Stimulated activated CD4-positive, alpha-beta T cell treated with anti-CD3 and anti-CD28 coated beads, Interleukin-4, amount 100 ng/mL, for 4 hours (primary cell): ENCODE results near the gene CEMIP.

Experiments
- DNase-seq, 2 experiments: peaks; one replicate each; pipeline ENCODE4 v3.0.0-alpha.2; 2020

The CEMIP gene

DNA sequence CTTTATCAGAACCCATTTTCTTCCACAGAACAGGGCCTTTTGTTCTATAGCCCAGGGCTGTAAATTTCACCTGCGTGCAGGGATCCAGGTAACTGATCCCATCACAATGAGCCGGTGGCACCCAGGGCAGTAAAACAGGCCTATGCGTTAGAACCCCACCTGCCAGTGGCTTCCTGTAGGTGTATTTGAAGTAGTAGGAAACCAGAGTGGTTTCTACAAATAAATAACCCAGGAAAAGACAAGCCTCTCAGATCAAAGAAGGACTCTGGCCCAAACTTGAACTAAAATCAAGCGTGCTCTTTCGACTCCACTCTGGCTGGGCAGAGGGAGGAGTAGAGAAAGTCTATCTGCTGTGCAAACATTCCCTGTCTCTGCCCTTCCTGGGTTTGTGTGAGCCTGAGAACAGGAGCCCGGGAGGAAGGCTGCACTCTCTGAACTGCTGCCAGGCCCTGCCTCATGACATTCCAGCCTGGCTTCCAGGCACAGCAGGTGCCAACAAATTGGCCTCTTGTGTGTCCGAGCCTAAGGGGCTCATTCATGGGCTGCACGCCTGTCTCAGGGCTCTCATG is 77.7 kb downstream of the CEMIP start:
- no peak for DNase-seq

GRCh38 chr15:80861731-80862170 is 82.6 kb downstream of the CEMIP start:
- no peak for DNase-seq

DNA sequence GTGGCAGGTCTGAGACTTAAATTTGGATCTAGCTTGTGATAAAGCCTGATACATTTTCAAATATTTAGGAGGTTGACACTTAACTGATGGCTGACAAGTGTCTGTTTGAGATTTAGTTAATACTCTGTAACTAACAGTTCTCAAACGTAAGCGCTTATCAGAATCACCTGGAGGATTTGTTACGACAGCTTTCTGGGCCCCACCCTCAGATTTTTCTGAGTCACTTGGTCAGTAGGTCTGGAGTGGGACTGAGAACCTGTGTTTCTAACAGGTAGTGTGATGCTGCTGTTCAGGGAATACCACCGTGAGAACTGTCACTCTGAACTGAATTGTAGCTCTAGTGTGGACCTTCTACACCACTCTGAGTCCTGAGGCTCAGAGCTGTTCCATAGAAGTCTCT is 85.5 kb downstream of the CEMIP start:
- DNase-seq: no peak

GRCh38 chr15:80866936-80867335 is 87.8 kb downstream of the CEMIP start:
- DNase-seq: no peak

DNA sequence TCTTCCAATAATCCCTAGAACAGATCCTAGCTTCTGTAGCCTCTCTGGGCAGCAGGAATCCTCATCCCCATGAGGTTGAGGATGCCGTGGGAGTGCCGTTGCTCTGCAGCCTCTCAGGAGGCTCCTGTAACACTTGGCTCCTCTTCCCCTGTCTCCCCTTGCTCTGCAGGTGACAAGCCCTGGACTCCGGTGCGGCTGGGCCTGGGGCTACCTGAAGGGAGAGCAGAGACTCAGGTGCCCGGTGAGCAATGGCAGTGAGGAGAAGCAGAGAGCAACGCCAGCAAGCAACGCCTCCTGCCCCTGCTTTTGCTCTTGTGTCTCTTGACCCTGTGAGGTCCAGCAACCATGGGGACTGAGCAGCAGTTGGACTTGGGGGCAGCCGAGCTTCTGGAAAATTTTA is 91.2 kb downstream of the CEMIP start:
- no peak for DNase-seq

DNA sequence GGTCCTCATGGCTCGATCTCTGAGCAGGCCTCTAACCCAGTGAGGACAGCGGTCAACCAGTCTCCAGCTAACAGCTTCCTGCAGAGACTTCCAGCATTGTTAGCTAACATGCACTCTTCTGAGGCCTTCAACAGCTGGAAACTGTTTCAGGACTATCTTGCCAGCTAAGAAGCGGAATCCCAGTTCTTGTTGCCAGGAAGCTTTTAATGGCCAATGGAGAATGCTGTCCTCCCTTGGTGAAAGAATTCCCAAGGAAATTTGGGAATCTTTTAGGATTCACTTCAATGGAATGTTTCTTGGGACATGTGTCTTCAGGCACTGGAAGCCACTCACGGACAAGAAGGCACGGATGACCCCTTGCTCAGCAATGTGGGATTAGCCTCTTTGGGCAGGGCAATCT is 91.7 kb downstream of the CEMIP start:
- no peak for DNase-seq

DNA sequence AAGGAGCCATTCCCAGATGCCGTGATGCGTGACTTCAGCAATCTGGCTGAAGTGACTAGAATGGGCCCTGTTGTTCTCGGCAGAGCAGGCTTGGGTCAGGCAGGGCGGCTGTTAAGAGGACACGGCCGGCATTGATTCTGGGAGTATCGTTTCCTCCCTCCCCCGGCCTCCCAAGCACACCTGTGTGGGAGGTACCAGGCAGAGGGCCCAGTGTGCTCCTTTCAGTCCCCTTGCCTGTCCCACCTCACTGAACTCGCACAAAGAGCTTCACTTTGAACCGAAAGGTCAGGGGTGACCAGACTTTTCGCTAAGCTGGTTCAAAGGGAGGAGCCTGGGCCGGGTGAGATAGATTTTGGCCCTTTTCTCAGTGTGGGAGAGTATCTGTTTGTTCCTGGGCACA is 92.7 kb downstream of the CEMIP start:
- no peak for DNase-seq

GRCh38 chr15:80873366-80873952 is 94.3 kb downstream of the CEMIP start:
- DNase-seq: no peak

GRCh38 chr15:80875568-80876347 is 96.6 kb downstream of the CEMIP start:
- no peak for DNase-seq

DNA sequence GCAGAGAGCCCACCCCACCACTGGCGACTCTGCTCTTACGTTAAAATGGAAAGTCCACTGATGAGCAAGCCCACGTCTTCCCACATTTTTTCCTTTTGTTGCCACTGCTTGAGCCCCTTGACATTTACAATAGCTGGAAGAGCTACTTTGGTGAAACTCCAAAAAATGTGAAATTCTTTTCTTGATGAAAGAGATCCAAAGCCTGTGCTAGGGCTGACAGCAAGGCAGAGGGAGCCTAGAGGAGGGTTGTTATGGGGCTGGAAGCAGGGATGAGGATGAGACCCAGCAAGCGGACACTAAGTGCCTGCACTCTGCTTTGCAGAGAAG is 97.1 kb downstream of the CEMIP start:
- no peak for DNase-seq

DNA sequence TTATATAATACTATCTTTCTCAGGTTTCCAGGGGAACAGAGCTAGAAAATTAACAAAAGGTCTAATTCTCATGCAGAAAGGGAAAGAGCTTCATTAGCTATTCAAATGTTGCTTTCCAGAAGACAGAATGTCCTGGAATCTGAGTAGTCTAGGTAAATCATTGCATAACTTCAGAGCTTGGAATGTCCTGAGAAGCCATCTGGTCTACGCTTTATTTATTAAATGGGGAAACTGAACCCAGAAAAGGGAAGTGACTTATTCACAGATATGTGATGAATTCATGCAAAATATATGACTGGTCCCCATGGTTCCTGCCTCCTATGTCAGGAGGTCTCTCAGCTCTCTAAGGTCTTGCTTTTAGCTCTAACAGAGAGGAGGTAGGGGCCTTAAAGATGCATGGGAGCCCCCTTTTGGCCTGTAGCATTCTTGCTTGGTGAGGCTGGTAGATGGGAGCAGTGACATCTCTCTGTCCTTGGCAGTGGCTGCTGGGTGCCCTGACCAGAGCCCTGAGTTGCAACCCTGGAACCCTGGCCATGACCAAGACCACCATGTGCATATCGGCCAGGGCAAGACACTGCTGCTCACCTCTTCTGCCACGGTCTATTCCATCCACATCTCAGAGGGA is 99.2 kb downstream of the CEMIP start:
- DNase-seq: no peak

DNA sequence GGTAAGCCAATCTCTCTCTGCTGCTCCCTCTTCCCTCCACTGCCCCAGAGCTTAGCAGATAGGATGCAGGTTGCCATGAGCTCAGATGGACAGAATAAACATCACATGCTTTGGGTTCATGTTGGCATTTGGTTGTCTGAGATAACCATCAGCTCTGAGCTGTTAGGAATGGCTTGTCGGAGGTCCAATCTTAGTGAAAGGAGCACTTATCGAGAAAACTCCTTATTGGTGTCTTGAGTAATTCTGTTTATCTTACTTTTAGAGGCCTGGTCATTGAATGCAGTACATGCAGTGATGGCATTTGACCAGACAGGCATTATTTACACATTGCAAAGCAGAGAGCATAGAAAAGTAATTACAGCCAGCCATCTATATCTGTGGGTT is 99.7 kb downstream of the CEMIP start:
- no peak for DNase-seq

- DNase-seq: no peak
Measured at GRCh38 chr15:80880086-80880485, 100.9 kb downstream of the CEMIP start.

DNA sequence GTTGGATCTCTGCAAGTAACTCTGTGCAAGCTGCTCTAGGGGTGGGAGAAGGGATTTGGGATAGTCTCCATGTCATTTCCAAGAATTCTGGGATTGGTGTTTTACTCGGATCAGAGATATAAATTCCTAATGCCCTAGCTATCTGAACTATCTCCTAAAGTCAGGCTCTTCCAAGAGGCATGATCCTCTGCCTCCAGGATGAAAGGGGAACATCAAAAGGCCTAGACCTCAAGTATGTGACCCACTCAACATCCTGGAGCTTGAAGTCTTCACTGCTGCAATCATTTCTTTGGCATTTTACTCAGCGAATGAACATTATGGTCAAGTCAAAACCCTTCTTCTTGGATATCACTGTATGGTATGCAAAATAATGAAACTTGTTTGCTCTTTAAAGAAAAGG is 104.5 kb downstream of the CEMIP start:
- no peak for DNase-seq

DNA sequence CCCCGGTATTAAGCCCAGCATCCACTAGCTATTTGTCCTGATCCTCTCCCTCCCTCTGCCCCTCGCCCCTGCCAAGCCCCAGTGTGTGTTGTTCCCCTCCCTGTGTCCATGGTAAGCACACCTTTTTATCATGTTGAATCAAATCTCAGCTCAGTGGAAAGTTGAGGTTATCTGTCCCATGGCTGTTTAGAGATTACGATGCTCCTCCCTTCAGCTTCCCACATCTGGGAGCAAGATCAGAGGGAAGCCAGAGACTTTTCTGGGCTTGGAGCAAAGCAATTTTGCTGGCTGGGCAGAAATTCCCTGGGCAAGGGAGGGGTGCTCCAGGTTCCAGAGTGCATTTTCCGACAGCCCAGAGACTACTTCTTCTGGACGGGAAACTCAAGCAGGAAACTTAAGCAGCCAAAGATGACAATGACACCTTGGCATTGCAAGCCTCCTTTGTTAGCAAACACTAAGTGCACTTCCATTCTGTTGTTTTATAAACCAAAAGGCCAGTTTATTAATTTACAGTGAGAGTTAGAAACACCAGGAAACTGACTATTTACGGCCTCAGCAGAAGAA is 105.9 kb downstream of the CEMIP start:
- no peak for DNase-seq

- DNase-seq: no peak
Measured at GRCh38 chr15:80887148-80887547, 108.0 kb downstream of the CEMIP start.

GRCh38 chr15:80888846-80889245 is 109.7 kb downstream of the CEMIP start:
- no peak for DNase-seq

GRCh38 chr15:80890341-80891005 is 111.3 kb downstream of the CEMIP start:
- DNase-seq: no peak

GRCh38 chr15:80891006-80891405 is 111.8 kb downstream of the CEMIP start:
- DNase-seq: no peak

DNA sequence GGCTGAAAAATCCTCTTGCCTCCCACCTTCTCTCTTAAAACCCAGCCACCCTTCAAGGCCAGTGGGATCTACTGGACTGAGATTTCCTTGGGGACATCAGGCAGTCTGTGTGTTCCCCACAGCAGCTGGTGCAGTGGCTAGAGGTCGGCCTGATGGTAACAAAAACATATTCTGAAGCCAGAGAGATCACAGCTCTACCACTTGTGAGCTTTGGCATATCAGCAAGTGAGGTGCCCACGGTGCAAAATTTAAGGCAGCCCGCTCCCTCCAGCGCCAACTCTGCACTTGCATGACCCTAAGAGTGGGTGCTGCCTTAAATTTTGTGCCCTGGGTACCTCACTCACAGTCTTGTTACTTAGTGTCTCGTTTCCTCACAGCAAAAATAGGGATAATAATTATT is 113.2 kb downstream of the CEMIP start:
- DNase-seq: no peak

DNA sequence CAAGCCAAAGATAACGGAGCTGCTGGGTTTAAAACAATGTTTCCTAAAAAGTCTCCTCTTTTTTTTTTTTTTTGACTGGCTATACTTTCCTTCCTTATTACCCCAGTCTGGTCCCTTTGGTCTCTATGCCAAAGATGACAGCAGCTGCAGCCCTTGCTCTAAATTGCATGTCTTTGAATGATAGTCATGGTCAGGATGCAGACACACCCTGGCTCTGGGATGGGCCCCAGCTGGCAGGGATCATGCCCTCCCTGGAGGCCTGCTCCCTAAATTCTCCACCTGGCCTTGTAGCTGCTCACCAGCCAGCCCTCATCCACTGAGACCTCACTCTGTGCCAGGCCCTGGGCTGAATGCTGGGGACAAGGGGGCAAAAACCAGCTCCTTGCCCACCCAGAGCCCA is 114.6 kb downstream of the CEMIP start:
- DNase-seq: no peak

GRCh38 chr15:80895091-80895490 is 115.9 kb downstream of the CEMIP start:
- no peak for DNase-seq

DNA sequence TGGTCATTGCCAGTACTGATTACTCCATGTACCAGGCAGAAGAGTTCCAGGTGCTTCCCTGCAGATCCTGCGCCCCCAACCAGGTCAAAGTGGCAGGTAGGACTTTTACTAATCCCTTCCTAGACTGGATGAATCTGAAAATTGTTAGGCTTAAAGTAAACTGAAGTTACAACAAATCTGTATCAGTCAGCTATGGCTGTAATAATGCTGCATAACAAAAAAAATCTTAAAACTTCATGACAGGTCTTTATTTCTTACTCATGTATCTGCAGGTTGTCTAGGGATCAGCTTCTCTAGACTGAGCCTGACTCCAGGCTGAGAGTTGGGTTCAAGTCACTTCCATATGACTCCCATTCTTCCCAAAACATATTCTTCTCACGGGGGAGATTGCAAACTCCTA is 116.8 kb downstream of the CEMIP start:
- DNase-seq: no peak
